Measurements from ENCODE around the gene BGLAP. TPM values are rescaled to one million over a fixed set of nuclear protein-coding genes. Genes with fewer than 3 reads are reported as not detected.

The BGLAP gene
- total and polyA plus RNA-seq, 2 of the 13 experiments (the other 11 are each of a cell fraction or from before 2014, with no cell fraction given) = 0.62 to 1.6 TPM

GRCh38 chr1:156282479-156283222 is 40.7 kb downstream of the BGLAP start, which contains the start of gene SMG5 (continued):
- TF ChIP-seq ZNF646 (CRISPR knock-in tag; IDR thresholded peaks at IDR 0.05) (0 out of 2 replicates have a peak, but pooled peaks have one; percentile 12), EZH2 (conservative IDR thresholded peaks at IDR 0.05; ENCODE audit: low read depth, low read length) (no peak), U2AF1 (optimal IDR thresholded peaks at IDR 0.05; ENCODE audit: low read depth, low read length) (no peak), CHD4 (IDR thresholded peaks at IDR 0.05; ENCODE audit: borderline replicate concordance, low read length) (no peak), BORCS8-MEF2B (CRISPR knock-in tag; IDR thresholded peaks at IDR 0.05) (peak; percentile 54; the same call in 1 of the 2 replicates), ZFP90 (CRISPR knock-in tag; IDR thresholded peaks at IDR 0.05; ENCODE audit: borderline replicate concordance) (peak; percentile 65; the same call in 1 of the 2 replicates), SMAD3 (CRISPR knock-in tag; IDR thresholded peaks at IDR 0.05) (no peak; the same call in 1 of the 2 replicates), PAWR (CRISPR knock-in tag; IDR thresholded peaks at IDR 0.05; ENCODE audit: borderline replicate concordance) (no peak), REPIN1 (CRISPR knock-in tag; IDR thresholded peaks at IDR 0.05; ENCODE audit: borderline replicate concordance, low read depth) (peak; percentile 77; the same call in 1 of the 2 replicates), ZNF552 (CRISPR knock-in tag; IDR thresholded peaks at IDR 0.05; ENCODE audit: borderline replicate concordance) (no peak), ZNF101 (CRISPR knock-in tag; IDR thresholded peaks at IDR 0.05; ENCODE audit: borderline replicate concordance, low read depth) (no peak), TERF1 (CRISPR knock-in tag; IDR thresholded peaks at IDR 0.05) (no peak), MAFG (CRISPR knock-in tag; IDR thresholded peaks at IDR 0.05) (no peak), ZNF878 (CRISPR knock-in tag; IDR thresholded peaks at IDR 0.05) (no peak), NR2F1 (CRISPR knock-in tag; IDR thresholded peaks at IDR 0.05) (no peak), MLLT10 (CRISPR knock-in tag; IDR thresholded peaks at IDR 0.05) (no peak), ZC3H4 (CRISPR knock-in tag; IDR thresholded peaks at IDR 0.05; ENCODE audit: borderline replicate concordance) (no peak), ZNF264 (CRISPR knock-in tag; IDR thresholded peaks at IDR 0.05) (peak; percentile 69; the same call in 1 of the 2 replicates), ARNT2 (CRISPR knock-in tag; IDR thresholded peaks at IDR 0.05; ENCODE audit: low read depth) (peak; percentile 98; the same call in 1 of the 2 replicates), GABPB1 (CRISPR knock-in tag; IDR thresholded peaks at IDR 0.05) (peak; percentile 94), TEAD3 (CRISPR knock-in tag; optimal IDR thresholded peaks at IDR 0.05; ENCODE audit: borderline replicate concordance) (peak; percentile 31)

Data from HepG2 (cell line).